Right atrium auricular region (tissue), 2 donors: ENCODE results near the gene IRF9. TPM values are rescaled to one million over a fixed set of nuclear protein-coding genes. Genes with fewer than 3 reads are reported as not detected.

Experiments used
- DNase-seq: peaks from one replicate; pipeline ENCODE4 v3.0.0-alpha.2; 2019; ENCODE audit warnings: low spot score
- H3K27ac ChIP-seq, 2 donors: fragments of 200-600 bp; sonication (generic); 1 replicate in 1 of 2; 2 replicates in 1 of 2; pipeline ENCODE4 v1.5.1; 2016 to 2019
- H3K27me3 ChIP-seq, 2 donors: fragments of 200-600 bp; sonication (generic); one replicate each; pipeline versions ENCODE4 v1.5.1 to v1.6.0; 2017 to 2019
- H3K36me3 ChIP-seq: fragments of 200-600 bp; sonication (generic); one replicate; pipeline ENCODE4 v1.5.1; 2016
- H3K4me1 ChIP-seq, 2 donors: fragments of 200-600 bp; sonication (generic); one replicate each; pipeline versions ENCODE4 v1.5.1 to v1.6.0; 2017 to 2019
- H3K4me3 ChIP-seq, 2 donors: fragments of 200-600 bp; sonication (generic); 1 replicate in 1 of 2; 2 replicates in 1 of 2; pipeline ENCODE4 v1.5.1; 2017 to 2019; ENCODE audit warnings: mild to moderate bottlenecking in 1 of 2, moderate library complexity in 1 of 2
- H3K9me3 ChIP-seq, 2 donors: fragments of 200-600 bp; sonication (generic); one replicate each; pipeline ENCODE4 v1.5.1; 2019
- CTCF ChIP-seq, 2 donors: fragments of 200-600 bp; sonication (generic); IDR thresholded peaks; one replicate each; pipeline ENCODE4 v1.5.1; 2019; ENCODE audit warnings: antibody characterized with exemption in 2 of 2
- total RNA-seq, 2 donors: library from RNA; depleted of rRNA; stranded (reverse); fragments of >200 nt; gene quantifications; one replicate each; pipeline ENCODE4 v1.1.0, GENCODE V29; 2016

Gene IRF9
- total RNA-seq, 2 donors from 2014 or later, result 29.2 to 33.1 TPM

GRCh38 chr14:24206260-24207103 lies 45.4 kb downstream of the IRF9 start:
- TF ChIP-seq CTCF (IDR thresholded peaks at IDR 0.05), result no peak
- H3K27me3 ChIP-seq, result no peaks in the 10 kb centered on the region
- peaks cover 0 to 3% of the 10 kb centered on the region in 2 donors for H3K4me1 ChIP-seq
- H3K9me3 ChIP-seq, result no peaks in the 10 kb centered on the region
- peaks cover 35% of the 10 kb centered on the region for H3K36me3 ChIP-seq
- no peak overlapping the region for H3K4me3 ChIP-seq
- H3K27ac ChIP-seq, result no peak overlapping the region
- DNase-seq, result no peak

- no peak overlapping the region for H3K4me3 ChIP-seq
- H3K27me3 ChIP-seq, result no peaks in the 10 kb centered on the region
- peaks cover 0 to 8% of the 10 kb centered on the region in 2 donors for H3K4me1 ChIP-seq
- no peak for DNase-seq
- H3K9me3 ChIP-seq, result no peaks in the 10 kb centered on the region
- TF ChIP-seq CTCF (IDR thresholded peaks at IDR 0.05), result no peak
- H3K36me3 ChIP-seq, result peaks cover 35% of the 10 kb centered on the region
- no peak overlapping the region for H3K27ac ChIP-seq
These were observed 46.1 kb downstream of the IRF9 start for GRCh38 chr14:24207104-24207551.

- Histone ChIP-seq H3K27me3 (no peaks in the 10 kb centered on the region), H3K27ac (no peak overlapping the region), H3K9me3 (no peaks in the 10 kb centered on the region), H3K4me3 (no peak overlapping the region), H3K4me1 (peaks cover 0 to 12% of the 10 kb centered on the region in 2 donors), H3K36me3 (peaks cover 35% of the 10 kb centered on the region)
- no peak for DNase-seq
- no peak for TF ChIP-seq CTCF (IDR thresholded peaks at IDR 0.05)
These were observed 46.6 kb downstream of the IRF9 start for GRCh38 chr14:24207625-24208024.

GRCh38 chr14:24211311-24211710 lies 50.2 kb downstream of the IRF9 start:
- Histone ChIP-seq H3K9me3 (no peaks in the 10 kb centered on the region), H3K4me3 (no peak overlapping the region), H3K4me1 (peaks cover 0 to 33% of the 10 kb centered on the region in 2 donors), H3K27ac (no peak overlapping the region), H3K36me3 (peaks cover 30% of the 10 kb centered on the region), H3K27me3 (no peaks in the 10 kb centered on the region)
- DNase-seq, result no peak
- TF ChIP-seq CTCF (IDR thresholded peaks at IDR 0.05), result no peak

GRCh38 chr14:24212924-24213865 lies 52.1 kb downstream of the IRF9 start, which contains the start of gene CHMP4A:
TSS of gene CHMP4A (minus strand) at chr14:24213488. CDS start at chr14:24213439, 49 bp downstream.
- Histone ChIP-seq H3K27ac (peak within 1 kb of the TSS; percentile 89 to 97), H3K4me1 (peaks cover 0 to 35% of the 10 kb centered on the region in 2 donors), H3K4me3 (peak within 1 kb of the TSS; percentile 78 to 93), H3K36me3 (peaks cover 22% of the 10 kb centered on the region), H3K27me3 (no peaks in the 10 kb centered on the region), H3K9me3 (no peaks in the 10 kb centered on the region)
- peak; percentile 99 for DNase-seq
- peak in 1 of 2 donors; percentile 39 for TF ChIP-seq CTCF (IDR thresholded peaks at IDR 0.05)
